IPS-18a (cell line): ENCODE results near the gene DDX49.
"Not testable (repeated sequence)": the region's sequence is repeated elsewhere in the genome, so short reads cannot be mapped to it uniquely, and the experiment has no call there.

Experiments used
- H3K27ac ChIP-seq: one replicate; pipeline ENCODE4 v1.5.1; 2013; ENCODE audit warnings: low read length
- H3K27me3 ChIP-seq: one replicate; pipeline ENCODE4 v1.6.1; 2013; ENCODE audit warnings: mild to moderate bottlenecking, low read length; ENCODE audit not compliant: control insufficient read depth, insufficient read depth
- H3K36me3 ChIP-seq: one replicate; pipeline ENCODE4 v1.6.1; 2013; ENCODE audit warnings: low read depth, low read length; ENCODE audit not compliant: control insufficient read depth
- H3K4me1 ChIP-seq: one replicate; pipeline ENCODE4 v1.6.1; 2013; ENCODE audit warnings: low read depth, low read length; ENCODE audit not compliant: control insufficient read depth
- H3K4me3 ChIP-seq: one replicate; pipeline ENCODE4 v1.5.1; 2013; ENCODE audit warnings: low read length
- H3K9ac ChIP-seq: one replicate; pipeline ENCODE4 v1.6.1; 2013; ENCODE audit warnings: mild to moderate bottlenecking, low read length, moderate library complexity
- H3K9me3 ChIP-seq: one replicate; pipeline ENCODE4 v1.6.1; 2013; ENCODE audit warnings: low read depth, low read length; ENCODE audit not compliant: control insufficient read depth

The DDX49 gene

GRCh38 chr19:18897094-18898029 lies 22.2 kb upstream of the DDX49 start:
- H3K36me3 ChIP-seq = no peaks in the 10 kb centered on the region
- H3K9me3 ChIP-seq = no peaks in the 10 kb centered on the region
- no peak overlapping the region for H3K4me3 ChIP-seq
- H3K27ac ChIP-seq = no peak overlapping the region
- H3K9ac ChIP-seq = no peak overlapping the region
- peaks cover 20% of the 10 kb centered on the region for H3K27me3 ChIP-seq
- H3K4me1 ChIP-seq = no peaks in the 10 kb centered on the region

DNA sequence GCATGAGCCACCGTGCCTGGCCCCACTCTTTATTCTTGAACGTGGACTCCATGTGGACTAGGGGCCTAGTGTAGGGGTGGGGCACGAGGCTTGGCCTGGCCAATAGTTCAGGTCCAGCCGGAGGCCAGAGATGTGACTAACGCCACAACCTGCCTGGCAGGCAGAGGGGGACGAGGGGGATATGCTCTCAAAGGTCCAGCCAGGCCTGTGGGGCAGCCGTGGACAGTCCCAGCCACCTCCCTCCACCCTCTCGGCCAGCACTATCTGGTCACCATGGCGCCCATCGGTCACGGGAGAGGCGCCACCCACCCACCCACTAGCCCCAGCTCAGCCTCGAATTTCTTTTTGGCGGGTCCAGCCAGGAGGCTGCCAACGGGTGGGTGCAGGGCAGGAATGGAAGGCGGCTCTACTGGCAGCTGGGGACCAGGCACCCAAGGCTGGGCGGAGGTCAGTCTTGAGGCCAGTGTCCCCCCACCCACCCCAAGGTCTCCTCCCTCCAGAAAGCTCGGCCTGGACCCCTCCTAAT lies 21.4 kb upstream of the DDX49 start:
- H3K27ac ChIP-seq = no peak overlapping the region
- no peaks in the 10 kb centered on the region for H3K36me3 ChIP-seq
- H3K4me1 ChIP-seq = no peaks in the 10 kb centered on the region
- H3K4me3 ChIP-seq = no peak overlapping the region
- H3K9me3 ChIP-seq = no peaks in the 10 kb centered on the region
- H3K9ac ChIP-seq = no peak overlapping the region
- H3K27me3 ChIP-seq = peaks cover 20% of the 10 kb centered on the region

- no peaks in the 10 kb centered on the region for H3K4me1 ChIP-seq
- H3K27ac ChIP-seq = no peak overlapping the region
Measured at GRCh38 chr19:18898607-18899408, 20.7 kb upstream of the DDX49 start.

DNA sequence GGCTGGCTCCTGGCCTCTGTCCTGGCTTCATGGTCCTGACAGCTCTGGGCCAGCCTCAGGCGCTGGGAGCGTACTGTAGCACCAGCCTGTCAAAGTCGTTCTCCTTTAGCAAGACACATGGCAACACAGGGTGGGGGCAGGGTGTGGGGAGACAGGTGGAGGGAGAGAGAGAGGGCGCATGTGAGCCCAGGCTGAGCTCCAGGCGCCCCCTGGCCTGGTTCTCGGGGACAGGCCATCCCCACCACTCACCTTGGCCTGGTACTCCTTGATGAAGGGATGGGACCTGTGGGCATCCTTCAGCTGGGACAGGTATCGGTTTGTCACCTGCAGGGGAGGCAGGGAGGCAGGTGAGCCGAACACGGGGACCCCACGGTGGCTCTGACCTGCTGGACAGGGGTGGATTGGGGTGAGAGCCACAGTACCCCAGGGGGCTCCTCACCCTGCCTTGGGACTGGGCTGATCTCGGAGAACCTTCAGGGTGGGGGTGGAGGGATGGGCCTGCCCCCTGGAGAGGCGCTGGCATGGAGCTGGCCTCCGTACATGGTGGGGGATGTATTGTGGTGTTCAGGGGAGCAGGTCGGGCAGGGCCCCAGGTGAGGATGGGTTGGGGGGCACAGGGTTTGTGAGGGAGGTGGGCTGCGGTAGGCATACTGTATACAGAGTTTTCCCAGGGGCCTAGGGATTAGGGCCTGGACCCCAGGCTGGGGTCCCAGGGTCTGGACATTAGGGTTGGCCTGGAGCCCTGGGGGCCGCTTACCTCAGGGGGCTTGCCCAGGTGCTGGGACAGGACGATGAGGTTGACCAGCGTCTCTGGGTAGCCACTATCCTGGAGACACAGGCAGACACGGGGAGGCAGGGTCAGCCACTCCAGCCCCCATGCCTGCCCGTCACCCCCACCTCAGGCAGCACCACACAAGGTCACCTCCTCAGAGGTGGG lies 19.6 kb upstream of the DDX49 start:
- no peak overlapping the region for H3K9ac ChIP-seq
- H3K9me3 ChIP-seq = no peaks in the 10 kb centered on the region
- H3K27me3 ChIP-seq = peaks cover 13% of the 10 kb centered on the region
- H3K27ac ChIP-seq = no peak overlapping the region
- no peaks in the 10 kb centered on the region for H3K4me1 ChIP-seq
- H3K4me3 ChIP-seq = no peak overlapping the region
- no peaks in the 10 kb centered on the region for H3K36me3 ChIP-seq

More at GRCh38 chr19:18898607-18899408, 20.7 kb upstream of the DDX49 start:
- Histone ChIP-seq H3K4me3 (no peak overlapping the region), H3K9ac (no peak overlapping the region), H3K36me3 (no peaks in the 10 kb centered on the region), H3K9me3 (no peaks in the 10 kb centered on the region), H3K27me3 (peaks cover 20% of the 10 kb centered on the region)

GRCh38 chr19:18900700-18901481 lies 18.6 kb upstream of the DDX49 start:
- Histone ChIP-seq H3K4me1 (no peaks in the 10 kb centered on the region), H3K36me3 (peaks cover 3% of the 10 kb centered on the region), H3K9ac (no peak overlapping the region), H3K27ac (no peak overlapping the region), H3K4me3 (no peak overlapping the region), H3K9me3 (no peaks in the 10 kb centered on the region), H3K27me3 (peaks cover 13% of the 10 kb centered on the region)

DNA sequence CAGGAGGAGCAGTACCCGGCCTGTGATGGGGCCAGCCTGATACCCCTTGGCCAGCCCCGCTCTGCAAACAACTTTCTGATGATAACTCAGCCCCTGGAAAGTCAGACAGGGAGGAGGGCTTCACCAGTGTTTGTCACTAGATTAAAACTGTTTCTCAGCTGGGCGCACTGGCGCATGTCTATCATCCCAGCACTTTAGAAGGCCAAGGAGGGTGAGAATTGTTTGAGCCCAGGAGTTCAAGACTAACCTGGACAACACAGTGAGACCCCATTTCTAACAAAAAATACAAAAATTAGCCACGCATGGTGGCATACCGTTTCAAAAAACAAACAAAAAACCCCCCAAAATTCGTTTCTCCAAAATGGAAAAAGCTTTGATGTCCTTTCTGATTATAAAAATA lies 18.0 kb upstream of the DDX49 start:
- H3K9ac ChIP-seq = no peak overlapping the region
- peaks cover 11% of the 10 kb centered on the region for H3K27me3 ChIP-seq
- H3K4me3 ChIP-seq = no peak overlapping the region
- H3K27ac ChIP-seq = no peak overlapping the region
- H3K4me1 ChIP-seq = no peaks in the 10 kb centered on the region
- H3K9me3 ChIP-seq = no peaks in the 10 kb centered on the region
- H3K36me3 ChIP-seq = peaks cover 3% of the 10 kb centered on the region

- H3K27me3 ChIP-seq, H3K4me3 ChIP-seq, H3K9ac ChIP-seq, H3K27ac ChIP-seq, H3K36me3 ChIP-seq, H3K9me3 ChIP-seq, H3K4me1 ChIP-seq: not testable (repeated sequence)
Measured at GRCh38 chr19:18902519-18902918, 17.0 kb upstream of the DDX49 start.

DNA sequence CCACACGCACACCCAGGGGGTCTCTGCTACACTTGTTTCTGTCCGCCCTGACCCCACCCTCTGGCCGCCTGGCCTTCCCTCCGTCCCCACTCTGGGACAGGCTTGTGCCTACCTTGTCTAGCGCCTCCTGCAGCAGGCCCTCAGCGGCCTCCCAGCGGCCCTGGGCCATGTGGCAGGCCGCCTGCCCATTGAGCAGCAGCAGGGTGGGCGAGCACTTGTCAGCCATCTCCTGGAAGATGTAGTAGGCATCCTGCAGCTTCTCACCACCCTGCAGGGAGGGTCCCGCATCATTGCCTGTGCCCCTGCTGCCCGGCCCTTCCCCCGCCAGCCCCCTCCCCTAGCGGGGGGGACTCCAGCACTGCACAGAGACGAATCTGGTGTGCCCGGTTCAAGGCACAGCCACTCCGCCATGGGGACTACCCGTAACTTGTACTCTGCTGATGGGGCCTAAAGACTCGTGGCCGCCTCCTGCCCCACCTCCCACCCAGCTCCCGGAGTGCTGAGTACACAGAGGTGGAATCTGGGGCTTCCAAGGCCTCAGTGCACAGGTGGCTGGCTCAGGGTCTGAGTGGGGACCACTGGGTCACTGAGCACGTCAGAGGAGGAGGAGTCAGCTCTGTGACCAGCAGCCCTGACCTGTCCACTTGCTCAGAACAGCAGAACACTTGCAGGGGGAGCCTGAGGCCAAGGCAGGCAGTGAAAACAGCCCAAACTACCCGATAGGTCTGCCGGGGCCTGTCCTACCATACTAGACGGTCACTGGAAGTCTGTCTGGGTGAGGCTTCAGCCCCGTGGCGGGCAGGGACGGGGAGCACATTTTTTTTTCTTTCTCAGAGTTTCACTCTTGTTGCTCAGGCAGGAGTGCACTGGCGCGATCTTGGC lies 16.1 kb upstream of the DDX49 start:
- no peaks in the 10 kb centered on the region for H3K4me1 ChIP-seq
- no peak overlapping the region for H3K9ac ChIP-seq
- no peak overlapping the region for H3K4me3 ChIP-seq
- H3K9me3 ChIP-seq = no peaks in the 10 kb centered on the region
- peaks cover 12% of the 10 kb centered on the region for H3K36me3 ChIP-seq
- no peak overlapping the region for H3K27ac ChIP-seq
- no peaks in the 10 kb centered on the region for H3K27me3 ChIP-seq

DNA sequence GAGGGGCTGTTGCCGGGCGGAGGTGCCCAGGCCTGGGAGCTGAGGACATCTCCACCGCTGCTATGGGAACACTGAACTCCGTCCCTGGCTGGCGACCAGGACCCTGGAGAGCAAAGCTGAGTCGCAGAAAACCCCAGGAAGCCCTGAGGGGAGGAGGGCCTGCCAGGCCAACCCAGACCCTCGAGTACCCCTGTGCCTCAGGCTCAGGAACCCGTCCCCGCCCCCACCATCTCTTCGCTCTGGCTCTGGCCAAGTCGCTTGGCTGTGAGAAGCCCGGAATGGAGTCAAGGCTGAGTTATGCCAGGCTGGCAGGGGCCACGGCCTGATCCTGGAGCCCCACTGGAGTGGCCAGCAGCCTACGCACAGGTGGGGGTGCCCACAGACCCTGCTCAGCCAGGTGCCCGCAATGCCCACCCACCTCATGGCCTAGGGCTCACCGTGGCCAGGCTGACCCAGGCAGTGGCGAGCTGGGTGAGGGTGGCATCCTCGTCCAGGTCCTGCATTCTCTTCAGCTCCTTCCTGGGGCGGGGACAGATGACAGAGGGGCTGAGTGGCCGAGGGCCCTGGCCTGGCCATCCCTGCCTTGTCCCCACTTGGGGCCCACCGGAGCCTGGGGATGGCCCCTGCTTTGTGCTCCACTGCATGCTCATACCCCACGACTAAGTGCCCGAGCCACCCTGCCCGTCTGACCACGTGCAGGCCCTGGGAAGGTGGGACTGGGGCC lies 15.0 kb upstream of the DDX49 start:
- Histone ChIP-seq H3K27me3 (no peaks in the 10 kb centered on the region), H3K9ac (no peak overlapping the region), H3K9me3 (no peaks in the 10 kb centered on the region), H3K36me3 (peaks cover 12% of the 10 kb centered on the region), H3K4me3 (no peak overlapping the region), H3K4me1 (no peaks in the 10 kb centered on the region), H3K27ac (no peak overlapping the region)
